OCI-LY1 (cell line): ENCODE results near the gene S100A16.
A peak's percentile ranks its signal among the peaks of the same experiment; 100 is the strongest.

Experiments used
- H2AFZ ChIP-seq: fragments of 200-600 bp; sonication (generic), shearing (Covaris generic); 2 replicates; pipeline ENCODE4 v1.6.0; 2014; ENCODE audit warnings: antibody characterized with exemption, mild to moderate bottlenecking, low read length
- H3F3A ChIP-seq: fragments of 200-600 bp; sonication (generic), shearing (Covaris generic); 2 replicates; pipeline ENCODE4 v1.6.0; 2014; ENCODE audit warnings: mild to moderate bottlenecking, antibody characterized with exemption, low read length, moderate library complexity; ENCODE audit not compliant: insufficient read depth
- H3K27ac ChIP-seq: fragments of 200-600 bp; sonication (generic); 2 replicates; pipeline ENCODE4 v1.5.1; 2014; ENCODE audit warnings: low read length, mixed run types, mild to moderate bottlenecking, low read depth; ENCODE audit not compliant: poor library complexity, severe bottlenecking
- H3K27me3 ChIP-seq: fragments of 200-600 bp; sonication (generic); 2 replicates; pipeline ENCODE4 v1.6.0; 2014; ENCODE audit warnings: antibody characterized with exemption, mild to moderate bottlenecking, low read length, moderate library complexity; ENCODE audit not compliant: insufficient read depth
- H3K36me3 ChIP-seq: fragments of 200-600 bp; sonication (generic); 2 replicates; pipeline ENCODE4 v1.6.1; 2014; ENCODE audit warnings: mild to moderate bottlenecking, antibody characterized with exemption, low read length, moderate library complexity, mixed read lengths; ENCODE audit not compliant: insufficient read depth
- H3K4me1 ChIP-seq: fragments of 200-600 bp; sonication (generic); 2 replicates; pipeline ENCODE4 v1.5.1; 2014; ENCODE audit warnings: mild to moderate bottlenecking, low read length, moderate library complexity; ENCODE audit not compliant: insufficient read depth, severe bottlenecking
- H3K4me2 ChIP-seq: fragments of 200-600 bp; sonication (generic), shearing (Covaris generic); 2 replicates; pipeline ENCODE4 v1.6.1; 2014; ENCODE audit warnings: low read length
- H3K4me3 ChIP-seq: fragments of 200-600 bp; sonication (generic); 2 replicates; pipeline ENCODE4 v1.5.1; 2014; ENCODE audit warnings: low read length, low read depth, mild to moderate bottlenecking, mixed read lengths; ENCODE audit not compliant: poor library complexity, severe bottlenecking
- H3K79me2 ChIP-seq: fragments of 200-600 bp; shearing (Covaris generic); 2 replicates; pipeline ENCODE4 v1.6.1; 2016; ENCODE audit warnings: mixed run types, low read length, mixed read lengths; ENCODE audit not compliant: insufficient read depth
- H3K9ac ChIP-seq: fragments of 200-600 bp; sonication (generic), shearing (Covaris generic); 2 replicates; pipeline ENCODE4 v1.6.1; 2014; ENCODE audit warnings: mild to moderate bottlenecking, low read length, mixed read lengths
- H3K9me2 ChIP-seq: fragments of 200-600 bp; sonication (generic), shearing (Covaris generic); 2 replicates; pipeline ENCODE4 v1.6.1; 2014; ENCODE audit warnings: low read depth, mild to moderate bottlenecking, low read length, mixed read lengths
- H3K9me3 ChIP-seq: fragments of 200-600 bp; shearing (Covaris generic); 2 replicates; pipeline ENCODE4 v1.6.1; 2014; ENCODE audit warnings: low read length, mixed read lengths
- H4K20me1 ChIP-seq: fragments of 200-600 bp; sonication (generic), shearing (Covaris generic); 2 replicates; pipeline ENCODE4 v1.6.0; 2016; ENCODE audit warnings: mild to moderate bottlenecking, low read length; ENCODE audit not compliant: insufficient read depth
- CTCF ChIP-seq: fragments of 200-600 bp; sonication (generic), shearing (Covaris generic); IDR thresholded peaks from 2 replicates; pipeline ENCODE4 v1.5.1; 2017; ENCODE audit warnings: mild to moderate bottlenecking, antibody characterized with exemption, low read length, moderate library complexity, mixed read lengths
- EZH2 ChIP-seq: fragments of 200-600 bp; sonication (generic), shearing (Covaris generic); IDR thresholded peaks from 2 replicates; pipeline ENCODE4 v1.8.0; 2017; ENCODE audit warnings: borderline replicate concordance, mixed run types, mild to moderate bottlenecking, antibody characterized with exemption, low read length, moderate library complexity, mixed read lengths

The S100A16 gene

GRCh38 chr1:153569465-153569864, 43.5 kb downstream of the S100A16 start:
- Histone ChIP-seq H2AFZ (no peak overlapping the region), H3K79me2 (no peaks in the 10 kb centered on the region), H4K20me1 (no peaks in the 10 kb centered on the region), H3K4me1 (no peaks in the 10 kb centered on the region), H3F3A (no peaks in the 10 kb centered on the region), H3K9me2 (no peaks in the 10 kb centered on the region), H3K9me3 (no peaks in the 10 kb centered on the region), H3K4me3 (no peak overlapping the region), H3K36me3 (no peaks in the 10 kb centered on the region), H3K9ac (no peak overlapping the region), H3K27me3 (no peaks in the 10 kb centered on the region), H3K27ac (no peak overlapping the region), H3K4me2 (no peak overlapping the region)
- TF ChIP-seq CTCF, result no peak
- no peak for TF ChIP-seq EZH2

- no peaks in the 10 kb centered on the region for H3K36me3 ChIP-seq
- H3F3A ChIP-seq, result no peaks in the 10 kb centered on the region
- peak; percentile 98 for TF ChIP-seq CTCF
- TF ChIP-seq EZH2, result no peak
- H2AFZ ChIP-seq, result no peak overlapping the region
- no peak overlapping the region for H3K4me3 ChIP-seq
- H3K4me1 ChIP-seq, result no peaks in the 10 kb centered on the region
- H3K27ac ChIP-seq, result no peak overlapping the region
- H3K79me2 ChIP-seq, result no peaks in the 10 kb centered on the region
- no peaks in the 10 kb centered on the region for H4K20me1 ChIP-seq
- H3K9me2 ChIP-seq, result no peaks in the 10 kb centered on the region
- H3K9ac ChIP-seq, result no peak overlapping the region; the same call in 1 of the 2 replicates
- no peaks in the 10 kb centered on the region for H3K27me3 ChIP-seq
- no peaks in the 10 kb centered on the region for H3K9me3 ChIP-seq
- H3K4me2 ChIP-seq, result peak overlapping the region; percentile 39; the same call in 1 of the 2 replicates
Observed at GRCh38 chr1:153568367-153569099, 44.4 kb downstream of the S100A16 start.

- Histone ChIP-seq H3K9ac (no peak overlapping the region), H3K9me3 (no peaks in the 10 kb centered on the region), H2AFZ (no peak overlapping the region), H3F3A (no peaks in the 10 kb centered on the region), H3K4me2 (no peak overlapping the region), H3K4me3 (no peak overlapping the region), H3K27me3 (no peaks in the 10 kb centered on the region), H3K9me2 (no peaks in the 10 kb centered on the region), H4K20me1 (no peaks in the 10 kb centered on the region), H3K4me1 (no peaks in the 10 kb centered on the region), H3K27ac (no peak overlapping the region), H3K36me3 (no peaks in the 10 kb centered on the region), H3K79me2 (no peaks in the 10 kb centered on the region)
- TF ChIP-seq CTCF (no peak), EZH2 (no peak)
Observed at GRCh38 chr1:153567621-153568366, 45.1 kb downstream of the S100A16 start.
